Endodermal cell (in vitro differentiated cells): Measurements from ENCODE around the gene MTUS2. TPM values are rescaled to one million over a fixed set of nuclear protein-coding genes. Genes with fewer than 3 reads are reported as not detected.
A peak's percentile ranks its signal among the peaks of the same experiment; 100 is the strongest.

Experiments used
- DNase-seq: peaks from one replicate; pipeline ENCODE4 v3.0.0-alpha.2; 2017
- H3K27ac ChIP-seq: 2 replicates; pipeline ENCODE4 v1.5.1; 2013; ENCODE audit warnings: mild to moderate bottlenecking, low read depth, low read length, moderate library complexity
- H3K27me3 ChIP-seq: 2 replicates; pipeline ENCODE4 v1.6.1; 2013; ENCODE audit warnings: mild to moderate bottlenecking, low read length, moderate library complexity; ENCODE audit not compliant: insufficient read depth, control insufficient read depth, poor library complexity, severe bottlenecking
- H3K36me3 ChIP-seq: 2 replicates; pipeline ENCODE4 v1.7.0; 2013; ENCODE audit warnings: mild to moderate bottlenecking, low read length, moderate library complexity; ENCODE audit not compliant: control insufficient read depth, insufficient read depth
- H3K4me1 ChIP-seq: one replicate; pipeline ENCODE4 v1.7.0; 2013; ENCODE audit warnings: low read length; ENCODE audit not compliant: control insufficient read depth, insufficient read depth
- H3K4me3 ChIP-seq: 2 replicates; pipeline ENCODE4 v1.5.1; 2013; ENCODE audit warnings: mild to moderate bottlenecking, low read length, moderate library complexity
- H3K9ac ChIP-seq: 2 replicates; pipeline ENCODE4 v1.6.1; 2013; ENCODE audit warnings: mild to moderate bottlenecking, low read length, moderate library complexity; ENCODE audit not compliant: poor library complexity, severe bottlenecking; ENCODE audit errors: extremely low read depth
- H3K9me3 ChIP-seq: 2 replicates; pipeline ENCODE4 v1.6.1; 2013; ENCODE audit warnings: mild to moderate bottlenecking, low read length, moderate library complexity; ENCODE audit not compliant: control insufficient read depth
- H3K27ac Mint-ChIP-seq: 2 replicates; pipeline ENCODE4 v1.8.0; 2020; ENCODE audit warnings: mixed read lengths
- H3K27me3 Mint-ChIP-seq: 2 replicates; pipeline ENCODE4 v1.8.0; 2021; ENCODE audit warnings: mild to moderate bottlenecking, mixed read lengths; ENCODE audit not compliant: insufficient read depth
- H3K36me3 Mint-ChIP-seq: 2 replicates; pipeline ENCODE4 v1.8.0; 2020; ENCODE audit warnings: low read depth, mixed read lengths
- H3K4me1 Mint-ChIP-seq: 2 replicates; pipeline ENCODE4 v1.8.0; 2020; ENCODE audit warnings: mixed read lengths
- H3K4me3 Mint-ChIP-seq: 2 replicates; pipeline ENCODE4 v1.8.0; 2020; ENCODE audit warnings: mild to moderate bottlenecking, moderate library complexity, mixed read lengths
- H3K9me3 Mint-ChIP-seq: 2 replicates; pipeline ENCODE4 v1.8.0; 2020; ENCODE audit warnings: mild to moderate bottlenecking, mixed read lengths
- CTCF ChIP-seq: fragments of 200-600 bp; sonication (generic); conservative IDR thresholded peaks from 2 replicates; pipeline ENCODE4 v1.5.0; 2021; ENCODE audit warnings: antibody characterized with exemption, mild to moderate bottlenecking
- WGBS, 2 experiments: methylation state at CpG; one replicate each; pipeline versions ENCODE4 v1.1.5 to v1.1.7; 2013; ENCODE audit warnings: missing lambda C conversion rate in 2 of 2, mixed read lengths in 1 of 2; ENCODE audit not compliant: insufficient coverage in 1 of 2, insufficient read length in 1 of 2; 5-methylcytosine and 5-hydroxymethylcytosine counted together
- long read RNA-seq, 4 experiments: library from polyadenylated mRNA in 2 of 4; library from RNA in 1 of 4; library from capped mRNA in 1 of 4; stranded (forward) in 3 of 4; unstranded in 1 of 4; transcript quantifications; one replicate each; pipeline ENCODE4 v2.0.0, GENCODE V29; 2020 to 2021; ENCODE audit warnings: inconsistent platforms in 1 of 4
- polyA plus RNA-seq, 2 experiments: library from polyadenylated mRNA; stranded (reverse); fragments of 50-300 nt; gene quantifications; one replicate each; pipeline ENCODE4 v1.2.3, GENCODE V29; 2013
- total RNA-seq, 2 donors: library from RNA; stranded (reverse); fragmentation: NEBNext Ultra II Directional in 1 of 2; extraction: Animal tissue kit (Norgen Biotek cat#: 25700) in 1 of 2; gene quantifications; 2 replicates in 1 of 2; 3 replicates in 1 of 2; pipeline ENCODE4 v1.2.1, GENCODE V29; 2021

MTUS2 gene
- total RNA-seq: 1 to 10 TPM; 1.2 to 1.3 TPM
- polyA plus RNA-seq (2013, experiment 1 of 2): 0.85 TPM
- 1.5 TPM for polyA plus RNA-seq (2013, experiment 2 of 2)
- long read RNA-seq, experiment 1: 0 reads
- long read RNA-seq, experiment 2, partial matches to known transcripts: 0 of 4 reads
- long read RNA-seq, experiment 2, other reads (novel, unspliced or antisense): 4 of 4 reads
- long read RNA-seq, experiment 3: 0 reads
- long read RNA-seq, experiment 4: 0 reads

GRCh38 chr13:28820099-28821051 is at the start of gene MTUS2:
Gene MTUS2 (plus strand): TSS chr13:28820339.
- peak; percentile 41 for TF ChIP-seq CTCF
- Histone ChIP-seq H3K4me3 (peak within 1 kb of the TSS; percentile 79), H3K36me3 (no peaks in the 10 kb centered on the region), H3K4me1 (no peaks in the 10 kb centered on the region), H3K9ac (peak within 1 kb of the TSS; percentile 25), H3K9me3 (peaks cover 15% of the 10 kb centered on the region), H3K27ac (no peak within 1 kb of the TSS), H3K27me3 (peaks cover 54% of the 10 kb centered on the region)
- Mint-ChIP-seq H3K27ac (no peak within 1 kb of the TSS), H3K4me1 (peaks cover 4% of the 10 kb centered on the region), H3K36me3 (no peaks in the 10 kb centered on the region), H3K9me3 (peaks cover 5% of the 10 kb centered on the region), H3K27me3 (peaks cover 79% of the 10 kb centered on the region), H3K4me3 (peak within 1 kb of the TSS; percentile 62)
- WGBS, 2 experiments: 0 to 3% methylated on average over 12 to 89 of the region's 89 CpGs
- peak; percentile 83 for DNase-seq

DNA sequence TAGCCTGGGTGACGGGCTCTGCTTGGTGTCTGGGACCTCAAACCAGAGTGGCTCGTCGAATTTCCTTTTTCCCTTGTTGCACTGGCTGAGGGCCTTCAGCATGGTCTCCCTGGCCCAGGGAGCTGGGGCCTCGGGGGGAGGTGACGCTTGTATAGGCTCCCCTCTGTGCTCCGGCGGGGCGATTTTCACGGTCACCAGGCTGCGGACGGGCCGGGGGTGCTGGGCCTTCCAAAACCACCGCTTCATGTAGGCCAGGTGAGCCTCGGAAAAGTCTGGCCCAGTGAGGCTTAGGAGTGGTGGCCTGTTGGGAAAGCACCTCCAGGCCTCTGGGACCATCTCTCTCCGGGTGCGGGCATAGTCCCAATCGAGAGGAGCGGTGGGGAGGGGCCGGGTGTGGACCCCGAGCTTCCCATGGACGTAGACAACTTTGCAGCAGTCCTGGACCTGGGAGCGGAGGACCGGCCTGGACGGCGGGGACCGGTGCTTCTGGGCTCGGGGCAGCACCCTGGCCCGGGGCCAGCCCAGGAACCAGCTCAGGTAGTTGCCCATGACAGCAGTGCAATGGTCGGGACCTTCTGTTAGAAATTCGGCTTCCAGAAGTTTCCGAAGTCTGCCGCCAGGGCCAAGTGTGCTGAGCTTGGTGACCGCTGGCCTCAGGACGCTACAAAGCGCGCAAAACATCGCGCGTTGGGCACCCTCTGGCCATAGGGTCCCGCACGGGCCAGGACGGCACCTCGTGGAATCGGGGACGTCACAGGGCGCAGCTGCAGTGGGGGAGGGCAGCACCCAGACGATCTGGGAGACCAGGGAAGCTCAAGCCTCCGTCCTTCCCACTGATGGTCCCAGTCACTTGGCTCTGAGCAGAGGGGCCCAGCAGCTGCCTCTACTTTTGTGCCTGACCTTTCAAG is 41.6 kb upstream of the MTUS2 start:
- H3K9ac ChIP-seq: no peak overlapping the region
- Mint-ChIP-seq H3K9me3 (peaks cover 16% of the 10 kb centered on the region), H3K27ac (no peak overlapping the region), H3K4me3 (no peak overlapping the region), H3K4me1 (no peaks in the 10 kb centered on the region), H3K36me3 (no peaks in the 10 kb centered on the region), H3K27me3 (peaks cover 3% of the 10 kb centered on the region)
- H3K36me3 ChIP-seq: no peaks in the 10 kb centered on the region
- H3K4me3 ChIP-seq: no peak overlapping the region
- 94 to 96% methylated on average over 44 to 48 of the region's 48 CpGs for WGBS, 2 experiments
- TF ChIP-seq CTCF: no peak
- no peaks in the 10 kb centered on the region for H3K4me1 ChIP-seq
- no peak overlapping the region for H3K27ac ChIP-seq
- DNase-seq: no peak
- H3K9me3 ChIP-seq: no peaks in the 10 kb centered on the region
- H3K27me3 ChIP-seq: no peaks in the 10 kb centered on the region

DNA sequence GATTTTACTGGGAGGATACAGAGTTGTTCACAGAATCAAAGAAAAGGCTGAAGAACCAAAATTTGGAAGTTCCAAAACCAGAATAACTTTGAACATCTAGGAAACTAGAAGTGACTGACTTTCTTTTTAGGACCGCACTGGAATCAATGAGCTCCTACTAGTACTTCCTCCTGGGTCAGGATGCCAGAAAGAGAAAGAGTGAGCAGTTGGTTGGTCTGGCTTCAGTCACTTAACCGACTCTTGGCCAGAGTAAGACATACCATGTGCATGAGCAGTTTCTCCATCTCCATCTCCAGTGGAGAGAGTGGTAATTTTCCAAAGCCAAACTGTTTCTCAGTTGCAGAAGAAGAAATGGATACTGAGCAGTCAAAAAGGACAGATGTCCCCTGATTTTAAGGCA is 27.1 kb upstream of the MTUS2 start:
- no peaks in the 10 kb centered on the region for H3K36me3 Mint-ChIP-seq
- H3K27me3 Mint-ChIP-seq: peaks cover 23% of the 10 kb centered on the region
- Histone ChIP-seq H3K27ac (no peak overlapping the region), H3K4me1 (no peaks in the 10 kb centered on the region), H3K9ac (no peak overlapping the region), H3K27me3 (no peaks in the 10 kb centered on the region), H3K36me3 (no peaks in the 10 kb centered on the region), H3K4me3 (no peak overlapping the region), H3K9me3 (no peaks in the 10 kb centered on the region)
- no peak for TF ChIP-seq CTCF
- no peaks in the 10 kb centered on the region for H3K9me3 Mint-ChIP-seq
- no peak overlapping the region for H3K4me3 Mint-ChIP-seq
- H3K4me1 Mint-ChIP-seq: peaks cover 16% of the 10 kb centered on the region
- DNase-seq: no peak
- H3K27ac Mint-ChIP-seq: no peak overlapping the region
- WGBS, 2 experiments: 95% methylated on average over 2 of the region's 2 CpGs; no CpG with 5 or more reads in 1 of the 2 experiments
